HepG2 (cell line): ENCODE results near the gene PLD2. TPM values are rescaled to one million over a fixed set of nuclear protein-coding genes. Genes with fewer than 3 reads are reported as not detected.

Source experiments
- ATAC-seq: fragments of 200-7000 bp; cut with Tn5 transposase; 3 replicates; pipeline ENCODE4 v1.9.1; 2020; ENCODE audit warnings: mild to moderate bottlenecking, moderate library complexity
- BruUV-seq: library from RNA; stranded (reverse); fragments of 400-500 nt; replicated peaks from 2 replicates; lab custom pipeline; 2021; lab: Mats Ljungman, UMichigan
- CTCF ChIA-PET: fragments of 300-600 bp; formaldehyde crosslinking; extraction: SDS; loops from one replicate; lab custom pipeline; 2021; ENCODE audit warnings: low total read pairs, inconsistent platforms, low intra/inter-chr PET ratio; lab: Yijun Ruan, JAX
- POLR2A ChIA-PET: fragments of 350-600 bp; sonication (Branson Sonifier 250); formaldehyde crosslinking; loops from one replicate; lab custom pipeline; 2020; ENCODE audit warnings: antibody characterized with exemption, inconsistent platforms; lab: Yijun Ruan, JAX
- DNase-seq: peaks from one replicate; pipeline ENCODE4 v3.0.0-alpha.2; 2015; ENCODE audit warnings: low spot score
- FAIRE-seq: peaks from 3 replicates; lab custom pipeline; 2011; peaks lifted over from hg19 to GRCh38; lab: Jason Lieb, UNC
- H2AFZ ChIP-seq: one replicate; pipeline ENCODE4 v1.6.1; 2011; ENCODE audit warnings: low read length, inconsistent platforms
- H3K27ac ChIP-seq: fragments of 300-600 bp; 3 replicates; pipeline ENCODE4 v1.8.0; 2011; ENCODE audit warnings: mixed run types, mild to moderate bottlenecking, mixed read lengths, low read length, inconsistent platforms; ENCODE audit not compliant: insufficient read depth; ENCODE audit errors: extremely low read length
- H3K27me3 ChIP-seq, 2 experiments: fragments of 200-600 bp in 1 of 2; 2 replicates in 1 of 2; 3 replicates in 1 of 2; pipeline versions ENCODE4 v1.6.0 to v1.8.0; 2011; ENCODE audit warnings: low read length in 2 of 2, mild to moderate bottlenecking in 2 of 2, moderate library complexity in 2 of 2, inconsistent platforms in 1 of 2; ENCODE audit not compliant: insufficient read depth in 2 of 2, control insufficient read depth in 1 of 2
- H3K36me3 ChIP-seq, 2 experiments: fragments of 200-600 bp in 1 of 2; replicated peaks in 1 of 2; 2 replicates in 1 of 2; 3 replicates in 1 of 2; pipeline versions ENCODE4 v1.5.1 to v1.8.0; 2011; ENCODE audit warnings: low read length in 2 of 2, inconsistent platforms in 1 of 2; ENCODE audit not compliant: insufficient read depth in 2 of 2, control insufficient read depth in 1 of 2
- H3K4me1 ChIP-seq: 2 replicates; pipeline ENCODE4 v1.5.1; 2012; ENCODE audit warnings: low read length, inconsistent platforms; ENCODE audit not compliant: insufficient read depth
- H3K4me2 ChIP-seq: 2 replicates; pipeline ENCODE4 v1.6.0; 2011; ENCODE audit warnings: low read depth, low read length, inconsistent platforms
- H3K4me3 ChIP-seq, 3 experiments: fragments of 200-600 bp in 1 of 3; sonication (generic), shearing (Covaris generic) in 1 of 3; replicated peaks in 1 of 3; 2 replicates each; pipeline ENCODE4 v1.5.1; 2011 to 2016; ENCODE audit warnings: low read length in 3 of 3, inconsistent platforms in 2 of 3, low read depth in 2 of 3, mild to moderate bottlenecking in 2 of 3, control low read depth in 1 of 3, mixed read lengths in 1 of 3; ENCODE audit not compliant: insufficient read depth in 1 of 3
- H3K79me2 ChIP-seq: one replicate; pipeline ENCODE4 v1.6.1; 2011; ENCODE audit warnings: low read length, inconsistent platforms; ENCODE audit not compliant: insufficient read depth
- H3K9ac ChIP-seq: 2 replicates; pipeline ENCODE4 v1.6.0; 2011; ENCODE audit warnings: mild to moderate bottlenecking, low read depth, low read length, inconsistent platforms; ENCODE audit not compliant: insufficient read depth
- H3K9me3 ChIP-seq: 2 replicates; pipeline ENCODE4 v1.5.1; 2012; ENCODE audit warnings: mild to moderate bottlenecking, low read length
- H4K20me1 ChIP-seq: 2 replicates; pipeline ENCODE4 v1.6.0; 2011; ENCODE audit warnings: inconsistent platforms, mild to moderate bottlenecking, low read length, moderate library complexity; ENCODE audit not compliant: insufficient read depth
- CEBPG ChIP-seq: IDR thresholded peaks from 2 replicates; pipeline ENCODE4 v1.6.1; 2016
- EEA1 ChIP-seq: sonication (generic); formaldehyde crosslinking; IDR thresholded peaks from 2 replicates; pipeline ENCODE4 v1.5.1; 2020; ENCODE audit warnings: mild to moderate bottlenecking, missing genetic modification reagents, borderline replicate concordance
- FOXO1 ChIP-seq: sonication (generic); formaldehyde crosslinking; IDR thresholded peaks from 2 replicates; pipeline ENCODE4 v1.4.0; 2020; ENCODE audit warnings: missing genetic modification reagents
- HOXA5 ChIP-seq: sonication (generic); formaldehyde crosslinking; IDR thresholded peaks from 2 replicates; pipeline ENCODE4 v1.4.0; 2020; ENCODE audit warnings: missing genetic modification reagents
- NR2F6 ChIP-seq, 2 experiments: IDR thresholded peaks; 2 replicates each; pipeline ENCODE4 v1.6.1; 2016; ENCODE audit warnings: antibody characterized with exemption in 1 of 2, mild to moderate bottlenecking in 1 of 2
- PAWR ChIP-seq: sonication (generic); formaldehyde crosslinking; IDR thresholded peaks from 2 replicates; pipeline ENCODE4 v1.4.0; 2020; ENCODE audit warnings: missing genetic modification reagents, mild to moderate bottlenecking, borderline replicate concordance
- RXRA ChIP-seq: sonication (generic); formaldehyde crosslinking; IDR thresholded peaks from 2 replicates; pipeline ENCODE4 v1.5.1; 2020; ENCODE audit warnings: missing genetic modification reagents
- SAP130 ChIP-seq: IDR thresholded peaks from 2 replicates; pipeline ENCODE4 v1.6.1; 2016; ENCODE audit warnings: low read depth
- SMAD3 ChIP-seq: sonication (generic); formaldehyde crosslinking; IDR thresholded peaks from 2 replicates; pipeline ENCODE4 v1.4.0; 2020; ENCODE audit warnings: missing genetic modification reagents
- SP5 ChIP-seq: IDR thresholded peaks from 2 replicates; pipeline ENCODE4 v1.6.1; 2016; ENCODE audit warnings: low read depth, borderline replicate concordance
- TARDBP ChIP-seq: sonication (generic); formaldehyde crosslinking; IDR thresholded peaks from 2 replicates; pipeline ENCODE4 v1.8.0; 2022; ENCODE audit warnings: mild to moderate bottlenecking, missing genetic modification reagents
- U2AF2 ChIP-seq: fragments of 200-400 bp; formaldehyde crosslinking; IDR thresholded peaks from 2 replicates; pipeline ENCODE4 v1.6.1; 2017; ENCODE audit warnings: low read depth, mild to moderate bottlenecking, low read length
- ZEB1 ChIP-seq: IDR thresholded peaks from 2 replicates; pipeline ENCODE4 v1.6.1; 2012; ENCODE audit warnings: mild to moderate bottlenecking, low read depth, inconsistent platforms; ENCODE audit not compliant: insufficient replicate concordance
- ZFX ChIP-seq: sonication (generic); formaldehyde crosslinking; IDR thresholded peaks from 2 replicates; pipeline ENCODE4 v1.4.0; 2020; ENCODE audit warnings: mild to moderate bottlenecking, low read depth, missing genetic modification reagents, moderate library complexity
- ZNF205 ChIP-seq: IDR thresholded peaks from 2 replicates; pipeline ENCODE4 v1.6.1; 2018; ENCODE audit warnings: missing biosample characterization, missing genetic modification reagents
- ZNF24 ChIP-seq: fragments of 450-650 bp; IDR thresholded peaks from 2 replicates; pipeline ENCODE4 v1.6.1; 2017; ENCODE audit warnings: antibody characterized with exemption, mild to moderate bottlenecking
- ZNF329 ChIP-seq: sonication (generic); formaldehyde crosslinking; IDR thresholded peaks from 2 replicates; pipeline ENCODE4 v1.9.0; 2021; ENCODE audit warnings: low read depth, mild to moderate bottlenecking, missing genetic modification reagents
- ZNF562 ChIP-seq: sonication (generic); formaldehyde crosslinking; IDR thresholded peaks from 2 replicates; pipeline ENCODE4 v1.8.0; 2022; ENCODE audit warnings: missing genetic modification reagents, borderline replicate concordance
- ZNF660 ChIP-seq: sonication (generic); formaldehyde crosslinking; IDR thresholded peaks from 2 replicates; pipeline ENCODE4 v1.5.1; 2020; ENCODE audit warnings: mild to moderate bottlenecking, low read depth, missing genetic modification reagents, borderline replicate concordance
- WGBS: methylation state at CpG from one replicate; pipeline ENCODE4 v1.1.6; 2017; ENCODE audit warnings: low lambda C conversion rate; 5-methylcytosine and 5-hydroxymethylcytosine counted together
- in situ Hi-C: cut with HindIII; loops from 2 replicates; pipeline ENCODE4 v1.10.0; 2017; ENCODE audit warnings: low pct_unique_long_range_greater_than_20kb; ENCODE audit not compliant: extremely low pct_ligation_motif_present
- intact Hi-C: fragments of 100-400 bp; cut with micrococcal nuclease; formaldehyde crosslinking; loops from one replicate; pipeline ENCODE4 v1.10.0; 2022; ENCODE audit not compliant: unreplicated experiment
- polyA plus RNA-seq, 8 experiments: library from polyadenylated mRNA; depleted of rRNA in 3 of 8; stranded (reverse) in 7 of 8; unstranded in 1 of 8; fragments of >200 nt; fragmentation: Illumina TruSeq in 4 of 8; extraction: Trizol in 4 of 8; gene quantifications; 2 replicates each; pipeline versions ENCODE4 v1.2.1 to v1.2.3, GENCODE V29; 2011 to 2016; ENCODE audit warnings: low read depth in 4 of 8, missing spikeins in 1 of 8, mixed read lengths in 1 of 8; ENCODE audit not compliant: insufficient read depth in 1 of 8
- total RNA-seq, 5 experiments: library from RNA; depleted of rRNA; stranded (reverse); fragments of >200 nt; fragmentation: Illumina TruSeq; extraction: Trizol; gene quantifications; 2 replicates each; pipeline ENCODE4 v1.2.3, GENCODE V29; 2016; ENCODE audit warnings: low read depth in 1 of 5
- TF ChIP-seq, protein P1 (sequence below): sonication (generic); formaldehyde crosslinking; IDR thresholded peaks from 2 replicates; pipeline ENCODE4 v1.5.0; 2020; ENCODE audit warnings: mild to moderate bottlenecking, missing genetic modification reagents, borderline replicate concordance

PLD2 gene
- total and polyA plus RNA-seq, 2 of the 13 experiments (the other 11 are each of a cell fraction or from before 2014, with no cell fraction given) = 13.4 to 29.7 TPM

DNA sequence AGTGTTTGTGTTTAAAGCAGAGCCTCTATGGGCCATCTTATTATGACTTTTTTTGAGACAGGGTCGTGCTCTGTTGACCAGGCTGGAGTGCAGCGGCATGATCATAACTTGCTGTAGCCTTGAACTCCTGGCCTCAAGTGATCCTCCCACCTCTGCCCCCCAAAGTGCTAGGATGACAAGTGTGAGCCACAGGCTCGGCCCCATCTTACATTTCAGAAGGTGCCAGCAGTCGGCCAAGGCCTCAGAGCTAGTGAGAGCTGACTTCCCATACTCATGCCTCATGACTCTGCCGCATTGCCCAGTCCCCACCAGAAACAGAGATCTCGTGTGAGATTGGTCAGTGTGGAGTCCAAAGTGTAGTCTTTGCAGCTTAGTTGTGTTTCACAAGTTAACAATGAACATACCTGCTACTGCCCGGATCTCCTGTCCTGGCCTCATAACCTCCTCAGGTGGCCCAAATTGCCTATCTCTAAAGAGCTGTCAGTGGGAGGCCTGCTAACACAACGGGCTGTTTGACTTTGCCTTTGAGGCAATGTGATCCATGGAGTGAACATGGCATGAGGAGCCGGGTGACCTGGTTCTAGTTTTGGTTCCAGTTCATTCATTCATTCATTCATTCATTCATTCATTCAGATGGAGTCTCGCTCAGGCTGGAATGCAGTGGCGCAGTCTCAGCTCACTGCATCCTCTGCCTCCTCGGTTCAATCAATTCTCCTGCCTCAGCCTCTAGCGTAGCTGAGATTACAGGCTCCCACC is 39.9 kb downstream of the PLD2 start:
- in situ Hi-C loops = no loop called here
- FAIRE-seq = peak; percentile 56
- 0 out of 2 replicates have a peak, but pooled peaks have one; percentile 3 for TF ChIP-seq FOXO1 (CRISPR knock-in tag)
- TF ChIP-seq TARDBP (CRISPR knock-in tag) = 0 out of 2 replicates have a peak, but pooled peaks have one; percentile 39
- TF ChIP-seq SMAD3 (CRISPR knock-in tag) = no peak
- no peak for TF ChIP-seq U2AF2
- TF ChIP-seq SAP130 (CRISPR knock-in tag) = peak; percentile 31; the same call in 1 of the 2 replicates
- no peak for TF ChIP-seq EEA1
- TF ChIP-seq CEBPG (CRISPR knock-in tag) = 0 out of 2 replicates have a peak, but pooled peaks have one; percentile 3
- peak; percentile 51; the same call in 1 of the 2 replicates for TF ChIP-seq RXRA (CRISPR knock-in tag)
- TF ChIP-seq HOXA5 (CRISPR knock-in tag) = no peak
- TF ChIP-seq NR2F6 (IDR thresholded peaks at IDR 0.05) = peak; percentile 33; the same call in 1 of the 2 replicates
- 0 out of 2 replicates have a peak, but pooled peaks have one; percentile 35 for TF ChIP-seq NR2F6 (CRISPR knock-in tag; IDR thresholded peaks at IDR 0.05)
- TF ChIP-seq, protein P1, sequence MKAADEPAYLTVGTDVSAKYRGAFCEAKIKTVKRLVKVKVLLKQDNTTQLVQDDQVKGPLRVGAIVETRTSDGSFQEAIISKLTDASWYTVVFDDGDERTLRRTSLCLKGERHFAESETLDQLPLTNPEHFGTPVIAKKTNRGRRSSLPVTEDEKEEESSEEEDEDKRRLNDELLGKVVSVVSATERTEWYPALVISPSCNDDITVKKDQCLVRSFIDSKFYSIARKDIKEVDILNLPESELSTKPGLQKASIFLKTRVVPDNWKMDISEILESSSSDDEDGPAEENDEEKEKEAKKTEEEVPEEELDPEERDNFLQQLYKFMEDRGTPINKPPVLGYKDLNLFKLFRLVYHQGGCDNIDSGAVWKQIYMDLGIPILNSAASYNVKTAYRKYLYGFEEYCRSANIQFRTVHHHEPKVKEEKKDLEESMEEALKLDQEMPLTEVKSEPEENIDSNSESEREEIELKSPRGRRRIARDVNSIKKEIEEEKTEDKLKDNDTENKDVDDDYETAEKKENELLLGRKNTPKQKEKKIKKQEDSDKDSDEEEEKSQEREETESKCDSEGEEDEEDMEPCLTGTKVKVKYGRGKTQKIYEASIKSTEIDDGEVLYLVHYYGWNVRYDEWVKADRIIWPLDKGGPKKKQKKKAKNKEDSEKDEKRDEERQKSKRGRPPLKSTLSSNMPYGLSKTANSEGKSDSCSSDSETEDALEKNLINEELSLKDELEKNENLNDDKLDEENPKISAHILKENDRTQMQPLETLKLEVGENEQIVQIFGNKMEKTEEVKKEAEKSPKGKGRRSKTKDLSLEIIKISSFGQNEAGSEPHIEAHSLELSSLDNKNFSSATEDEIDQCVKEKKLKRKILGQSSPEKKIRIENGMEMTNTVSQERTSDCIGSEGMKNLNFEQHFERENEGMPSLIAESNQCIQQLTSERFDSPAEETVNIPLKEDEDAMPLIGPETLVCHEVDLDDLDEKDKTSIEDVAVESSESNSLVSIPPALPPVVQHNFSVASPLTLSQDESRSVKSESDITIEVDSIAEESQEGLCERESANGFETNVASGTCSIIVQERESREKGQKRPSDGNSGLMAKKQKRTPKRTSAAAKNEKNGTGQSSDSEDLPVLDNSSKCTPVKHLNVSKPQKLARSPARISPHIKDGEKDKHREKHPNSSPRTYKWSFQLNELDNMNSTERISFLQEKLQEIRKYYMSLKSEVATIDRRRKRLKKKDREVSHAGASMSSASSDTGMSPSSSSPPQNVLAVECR = no peak
- no peak for TF ChIP-seq PAWR (CRISPR knock-in tag)
- no peak for TF ChIP-seq ZNF562 (CRISPR knock-in tag)
- peak; percentile 29; the same call in 1 of the 2 replicates for TF ChIP-seq ZFX (CRISPR knock-in tag)
- TF ChIP-seq ZNF24 = peak; percentile 91
- TF ChIP-seq ZNF660 (CRISPR knock-in tag) = no peak
- peak; percentile 35 for TF ChIP-seq ZEB1
- TF ChIP-seq ZNF329 (CRISPR knock-in tag) = no peak
- no peak for TF ChIP-seq ZNF205 (CRISPR knock-in tag)
- TF ChIP-seq SP5 (CRISPR knock-in tag) = 0 out of 2 replicates have a peak, but pooled peaks have one; percentile 17

More for the DNA sequence above, 39.9 kb downstream of the PLD2 start:
- H3K36me3 ChIP-seq = peaks cover 3 to 19% of the 10 kb centered on the region in 2 experiments; a peak in 4 of 5 replicates
- peak overlapping the region; percentile 44 for H3K27ac ChIP-seq
- no peaks in the 10 kb centered on the region for H3K27me3 ChIP-seq
- peak; percentile 70 for DNase-seq
- BruUV-seq = no TSS peak
- peaks cover 82% of the 10 kb centered on the region for H3K79me2 ChIP-seq
- H3K4me2 ChIP-seq = peak overlapping the region; percentile 38
- ChIA-PET CTCF (no interaction called here), POLR2A (interaction anchor here (1.0 to 2.1 kb wide), 5 partner anchors 11 to 69 kb away, joined by 3 to 11 read pairs (median 4); partner anchors contain the start of genes MINK1 and PLD2)
- no peak overlapping the region for H2AFZ ChIP-seq
- no peak overlapping the region for H3K4me3 ChIP-seq
- H3K4me1 ChIP-seq = peaks cover 55% of the 10 kb centered on the region
- 0 out of 2 replicates have a peak overlapping the region, but pooled peaks have one; percentile 0 for H3K9ac ChIP-seq
- peaks cover 33% of the 10 kb centered on the region for H4K20me1 ChIP-seq
- intact Hi-C loops = no loop called here
- no peaks in the 10 kb centered on the region for H3K9me3 ChIP-seq
- WGBS = 52% methylated on average over 8 of the region's 13 CpGs
- ATAC-seq = peak; percentile 90
